Measurements from ENCODE around the gene HTR4.
A peak's percentile ranks its signal among the peaks of the same experiment; 100 is the strongest.
"Not testable (repeated sequence)": the region's sequence is repeated elsewhere in the genome, so short reads cannot be mapped to it uniquely, and the experiment has no call there.

Gene HTR4

DNA sequence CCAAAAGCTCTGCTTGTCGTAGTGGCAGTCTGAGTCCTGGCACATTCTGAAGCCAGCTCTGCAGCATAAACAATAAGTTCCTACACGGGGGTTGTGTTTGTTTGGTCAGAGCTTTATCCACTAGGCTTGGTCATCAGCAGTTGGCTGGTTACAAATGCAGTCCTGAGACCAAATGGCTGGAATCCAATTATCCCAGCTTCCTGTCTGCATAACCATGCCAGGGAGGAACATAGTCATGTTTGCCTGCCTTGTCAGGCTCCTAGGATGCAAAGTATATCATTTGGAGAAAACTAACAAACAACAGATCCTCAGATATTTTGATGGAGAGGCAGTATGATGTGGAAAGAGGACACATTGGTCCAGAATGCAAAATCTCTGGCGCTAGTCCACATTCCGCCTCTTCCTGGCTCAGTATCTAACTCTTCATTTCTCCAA is 184.8 kb downstream of the HTR4 start:
- DNase-seq: no peak

- DNase-seq: not testable (repeated sequence)
These were observed 185.6 kb downstream of the HTR4 start for GRCh38 chr5:148468746-148469145.

- DNase-seq: no peak
These were observed 186.4 kb downstream of the HTR4 start for GRCh38 chr5:148467958-148468357.

GRCh38 chr5:148466236-148466580 is 188.1 kb downstream of the HTR4 start:
- DNase-seq: no peak

DNA sequence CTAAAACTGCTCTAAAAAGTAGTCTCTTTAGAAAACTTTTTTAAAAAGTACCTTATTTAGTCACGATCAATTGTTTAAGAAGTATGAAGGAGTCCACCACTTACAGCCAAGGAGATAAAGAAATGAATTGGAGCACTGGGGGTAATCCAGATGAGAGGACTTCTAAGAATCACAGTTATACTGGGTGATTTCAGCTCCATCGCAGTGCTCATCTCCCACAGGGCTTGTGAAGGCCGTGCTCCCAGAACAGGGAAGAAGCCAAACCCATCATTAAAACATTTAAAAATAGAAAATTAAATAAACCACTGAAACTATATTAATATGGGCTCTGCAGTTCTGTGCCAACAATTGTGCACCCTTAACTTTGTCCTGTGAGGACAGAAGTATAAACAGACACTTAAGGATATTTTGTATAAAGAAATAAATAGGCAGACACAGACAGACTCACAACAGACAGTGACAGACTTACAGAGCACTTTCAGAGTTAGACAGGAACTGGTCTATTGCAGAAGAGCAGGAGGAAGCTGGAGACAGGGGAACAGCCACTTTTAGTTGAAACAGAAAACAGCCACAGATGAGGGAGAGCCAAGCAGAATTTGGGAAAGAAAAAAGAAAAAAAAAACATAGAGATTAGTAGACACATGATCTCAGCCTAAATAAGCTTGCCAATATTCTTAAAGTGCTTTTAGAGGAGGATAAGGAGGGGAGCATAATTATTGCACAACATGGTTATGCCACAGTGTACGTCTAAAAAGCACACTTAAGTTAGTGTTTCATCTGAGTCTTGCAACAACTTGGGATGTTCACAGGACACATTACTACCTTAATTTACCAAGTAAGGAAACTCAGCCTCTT is 188.7 kb downstream of the HTR4 start:
- no peak for DNase-seq

- DNase-seq: no peak
These were observed 194.7 kb downstream of the HTR4 start for GRCh38 chr5:148459669-148460068.

DNA sequence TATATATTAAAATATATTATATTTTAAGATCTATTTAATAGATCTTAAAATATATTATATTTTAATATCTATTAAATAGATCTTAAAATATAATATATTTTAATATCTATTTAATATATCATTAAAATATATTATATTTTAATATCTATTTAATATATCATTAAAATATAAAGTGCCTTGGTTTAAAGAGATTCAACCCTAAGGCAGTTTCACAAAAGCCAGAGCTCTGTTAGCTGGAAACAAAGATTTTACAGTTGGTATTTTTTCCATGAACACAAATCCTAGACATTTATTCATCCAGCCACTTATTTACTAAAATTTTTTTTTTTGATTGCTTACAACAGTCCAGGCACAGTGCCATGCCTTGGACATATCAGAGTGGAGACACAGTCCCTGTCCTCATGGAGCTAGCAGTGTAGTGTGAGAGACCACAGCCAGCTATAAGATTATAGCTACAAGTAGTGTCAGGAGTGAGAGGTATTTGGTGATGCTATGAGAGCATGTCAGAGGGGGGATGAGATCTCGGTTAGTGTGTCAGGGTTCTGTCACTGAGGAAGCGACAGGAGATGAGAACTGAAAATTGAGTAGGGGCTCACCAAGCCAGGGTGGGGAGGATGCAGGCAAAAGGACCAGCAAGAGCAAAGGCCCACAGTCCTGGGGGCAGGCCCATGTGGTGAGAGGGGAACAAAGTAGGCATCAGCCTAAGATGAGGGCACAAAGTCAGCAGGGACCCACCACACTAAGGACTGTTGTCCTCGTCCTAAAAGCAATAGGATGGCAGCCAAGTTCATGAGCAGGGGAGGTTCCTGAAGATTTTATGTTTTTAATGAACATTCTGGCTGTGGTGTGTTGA is 196.1 kb downstream of the HTR4 start:
- no peak for DNase-seq

DNA sequence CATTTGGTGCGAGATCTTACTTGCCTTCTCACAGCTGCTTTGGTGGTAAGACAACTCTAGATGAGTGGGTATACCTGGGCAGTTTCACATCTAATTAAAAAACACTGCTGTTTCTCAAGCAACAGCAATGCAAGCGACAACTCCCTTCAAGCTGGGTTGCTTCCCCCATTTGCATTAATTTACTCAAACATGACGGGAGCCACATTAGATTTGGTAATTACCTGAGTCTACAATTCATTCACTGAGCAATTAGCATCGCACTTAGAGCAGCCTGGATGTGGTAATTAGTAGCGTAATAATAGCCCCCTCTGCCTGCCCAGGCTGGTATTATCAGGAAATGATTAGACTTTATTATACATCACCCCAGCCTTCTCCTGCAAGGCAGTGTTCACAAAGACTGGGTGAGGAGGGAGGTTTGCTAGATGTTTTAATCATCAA is 197.1 kb downstream of the HTR4 start:
- peak; percentile 39 for DNase-seq

- no peak for DNase-seq
These were observed 199.1 kb downstream of the HTR4 start for GRCh38 chr5:148455185-148455584.

- DNase-seq: no peak
These were observed 199.8 kb downstream of the HTR4 start for GRCh38 chr5:148454576-148454975.

GRCh38 chr5:148452499-148453193 is 201.7 kb downstream of the HTR4 start:
- no peak for DNase-seq

DNA sequence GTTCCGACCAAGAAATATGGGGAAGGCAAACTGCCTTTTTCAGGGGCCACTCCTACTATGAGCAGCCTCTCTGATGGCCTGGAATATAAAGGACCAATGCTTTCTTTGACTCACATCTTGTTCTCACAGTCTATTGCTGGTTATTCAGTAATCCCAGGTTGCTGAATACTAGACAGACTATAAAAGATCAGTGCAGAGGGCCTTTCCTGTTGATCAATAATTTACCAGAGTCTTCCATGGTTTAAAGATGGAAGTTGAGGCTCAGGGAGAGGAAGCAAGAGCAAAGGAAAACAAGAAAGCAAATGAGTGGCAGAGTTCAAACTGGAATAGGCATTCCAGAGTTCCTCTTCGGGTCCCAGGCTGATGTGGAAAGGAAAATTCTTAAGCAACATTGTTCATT is 207.7 kb downstream of the HTR4 start:
- DNase-seq: no peak

DNA sequence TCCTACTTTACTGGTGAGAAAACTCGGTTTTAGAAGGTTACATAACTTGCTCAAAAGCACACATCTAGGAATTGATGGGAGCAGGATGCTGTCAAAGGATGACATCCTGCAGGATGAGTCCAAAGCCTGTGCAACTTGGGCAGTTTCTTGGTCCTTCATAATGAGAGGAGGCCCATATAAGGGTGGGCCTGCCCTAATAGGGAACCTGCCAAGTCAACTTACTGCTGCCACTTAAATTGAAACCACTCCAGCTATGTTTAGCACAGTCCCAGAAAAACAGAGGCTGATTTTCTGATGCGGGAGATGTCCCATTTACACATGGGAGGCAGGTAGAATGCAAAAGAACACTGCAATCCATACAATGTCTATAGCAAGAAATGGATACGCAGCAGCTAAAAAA is 208.7 kb downstream of the HTR4 start:
- DNase-seq: no peak

DNA sequence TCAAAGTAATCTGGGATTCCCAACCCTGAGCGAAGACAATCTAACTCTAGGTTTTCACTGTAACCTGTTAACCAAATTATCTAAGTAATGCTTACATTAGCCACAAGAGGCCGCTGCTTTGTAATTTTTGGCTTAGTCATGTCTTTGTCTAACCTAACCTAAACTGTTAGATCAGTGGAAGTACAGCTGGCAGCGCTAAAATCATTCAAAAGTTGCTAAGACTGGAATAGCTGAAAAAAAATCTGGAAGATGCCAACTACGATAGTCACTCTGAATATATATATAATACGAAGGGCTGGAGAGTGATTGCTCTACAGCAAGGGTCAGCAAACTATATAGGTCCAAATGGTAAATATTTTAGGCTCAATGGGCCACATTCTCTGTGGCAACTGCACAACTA is 210.3 kb downstream of the HTR4 start:
- DNase-seq: peak; percentile 65

DNA sequence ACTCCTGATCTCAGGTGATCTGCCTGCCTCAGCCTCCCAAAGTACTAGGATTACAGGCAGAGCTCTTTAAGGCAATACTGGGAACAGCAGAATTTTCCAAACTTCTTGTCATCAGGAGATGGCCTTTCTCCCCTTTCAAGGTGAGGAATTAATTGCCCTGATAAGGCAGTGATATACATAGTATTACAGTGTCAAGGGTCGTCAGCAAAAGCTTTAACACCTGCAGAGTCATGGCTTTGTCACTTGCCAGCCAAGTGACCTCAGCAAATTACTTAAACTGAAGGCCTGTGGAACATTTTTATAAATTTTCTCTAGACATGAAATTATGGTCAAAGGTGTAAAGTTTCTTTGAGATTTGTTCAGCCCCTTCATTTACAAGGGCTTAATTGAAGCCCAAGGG is 211.1 kb downstream of the HTR4 start:
- no peak for DNase-seq

DNA sequence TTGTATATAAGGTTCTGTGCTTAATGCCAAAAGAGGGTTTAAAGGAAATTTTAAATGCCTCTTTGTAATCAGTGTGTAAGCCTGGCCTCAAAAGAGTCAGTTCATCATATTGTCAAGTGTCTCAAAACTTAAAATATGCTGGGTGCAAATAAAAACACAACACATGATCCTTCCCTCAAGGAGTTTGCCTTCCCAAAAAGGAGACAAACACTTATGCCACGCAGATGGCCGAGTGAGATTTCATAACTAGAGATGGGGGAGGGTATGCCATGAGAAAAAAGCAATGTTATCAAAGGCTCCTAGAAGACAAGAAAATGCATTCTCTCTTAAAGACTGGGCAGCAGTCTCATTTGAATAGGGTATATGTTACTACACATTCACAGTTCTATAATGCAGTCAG is 215.4 kb downstream of the HTR4 start:
- no peak for DNase-seq

DNA sequence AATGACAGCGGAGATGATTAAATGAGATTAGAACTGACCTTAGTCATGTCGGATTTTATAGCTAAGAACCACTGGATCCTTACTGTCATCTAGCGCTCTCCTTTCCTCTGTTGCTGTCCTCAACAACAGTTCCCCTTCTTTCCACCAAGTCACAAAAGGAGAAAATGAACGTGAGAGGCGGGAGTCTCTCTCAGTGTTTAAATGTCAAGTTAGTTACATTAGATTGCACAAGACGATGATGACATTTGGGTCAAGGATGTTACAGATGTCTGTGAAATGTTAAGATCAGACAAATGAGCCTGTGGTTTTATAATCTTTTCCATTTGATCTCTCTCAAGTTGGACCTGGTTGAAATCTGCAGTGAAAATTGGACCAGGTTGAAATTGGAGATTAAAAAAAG is 217.1 kb downstream of the HTR4 start:
- DNase-seq: no peak

DNA sequence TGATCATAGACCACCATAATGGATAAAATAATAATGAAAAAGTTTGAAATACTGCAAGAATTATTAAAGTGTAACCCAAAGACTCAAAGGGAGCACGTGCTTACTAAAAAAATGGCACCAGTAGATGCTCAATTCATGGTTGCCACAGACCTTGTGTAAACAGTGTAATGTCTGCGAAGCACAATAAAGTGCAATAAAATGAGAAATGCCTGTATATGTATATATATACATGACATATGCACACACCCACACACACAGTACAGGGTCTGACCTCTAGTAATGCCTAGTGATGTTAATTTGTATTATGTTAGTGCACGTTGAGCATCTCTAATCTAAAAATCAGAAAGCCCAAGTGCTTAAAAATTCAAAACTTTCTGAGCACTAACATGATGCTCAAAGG is 218.3 kb downstream of the HTR4 start:
- no peak for DNase-seq

DNA sequence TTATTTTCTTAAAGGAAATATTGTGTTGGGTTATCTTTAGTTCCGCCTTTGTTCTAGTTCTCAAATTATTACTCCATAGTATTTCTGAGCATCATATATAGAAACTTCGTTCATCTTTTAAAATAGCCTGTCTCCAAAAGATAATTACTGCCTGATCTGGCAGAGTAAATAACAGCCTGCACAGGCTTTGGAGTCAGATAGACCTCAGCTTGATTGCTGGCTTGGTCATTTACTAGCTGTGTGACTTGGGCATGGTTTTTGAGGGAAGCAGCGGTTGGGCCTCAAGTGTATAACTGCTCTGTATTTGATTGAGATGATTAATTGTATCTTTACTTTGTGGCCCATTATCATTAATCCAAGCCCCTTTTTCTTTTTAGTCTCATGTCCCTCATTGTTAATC is 220.5 kb downstream of the HTR4 start:
- no peak for DNase-seq
